GM13976 (cell line): ENCODE results near the gene SLC35E1.

ENCODE experiments used
- DNase-seq: peaks from one replicate; pipeline ENCODE4 v3.0.0; 2012; ENCODE audit warnings: low spot score
- CTCF ChIP-seq: IDR thresholded peaks from 2 replicates; pipeline ENCODE4 v1.5.1; 2012; ENCODE audit warnings: borderline replicate concordance, mild to moderate bottlenecking; ENCODE audit not compliant: insufficient read depth; ENCODE audit errors: extremely low read depth, missing control alignments, control extremely low read depth
- in situ Hi-C: fragments of 300-500 bp; cut with MboI; formaldehyde crosslinking; loops from one replicate; pipeline ENCODE4 v1.12.0; 2022; ENCODE audit warnings: low sequenced_read_pairs, mixed read lengths, inconsistent platforms; ENCODE audit not compliant: unreplicated experiment

SLC35E1 gene

GRCh38 chr19:16520986-16521624 lies 51.1 kb downstream of the SLC35E1 start:
- in situ Hi-C loops: no loop called here
- TF ChIP-seq CTCF: no peak
- DNase-seq: no peak

- in situ Hi-C loops: no loop called here
- DNase-seq: no peak
- TF ChIP-seq CTCF: no peak
Observed at GRCh38 chr19:16520074-16520973, 51.9 kb downstream of the SLC35E1 start.

GRCh38 chr19:16519230-16519687 lies 53.0 kb downstream of the SLC35E1 start:
- in situ Hi-C loops: no loop called here
- no peak for TF ChIP-seq CTCF
- DNase-seq: no peak

- DNase-seq: no peak
- no peak for TF ChIP-seq CTCF
- in situ Hi-C loops: no loop called here
Observed at GRCh38 chr19:16518483-16519229, 53.6 kb downstream of the SLC35E1 start.

GRCh38 chr19:16518061-16518460 lies 54.2 kb downstream of the SLC35E1 start:
- in situ Hi-C loops: no loop called here
- no peak for DNase-seq
- no peak for TF ChIP-seq CTCF

GRCh38 chr19:16516923-16517610 lies 55.1 kb downstream of the SLC35E1 start:
- in situ Hi-C loops: no loop called here
- no peak for TF ChIP-seq CTCF
- DNase-seq: no peak
